Measurements from ENCODE around the gene ASTE1. TPM values are rescaled to one million over a fixed set of nuclear protein-coding genes. Genes with fewer than 3 reads are reported as not detected.

The ASTE1 gene
- total and polyA plus RNA-seq, 2 of the 8 experiments (the other 6 are each of a cell fraction or from before 2014, with no cell fraction given), result 6.4 TPM; not detected in 1

GRCh38 chr3:131004603-131005002 is 22.0 kb downstream of the ASTE1 start:
- no peak for DNase-seq (ENCODE audit: low read depth in 1 of 2, low spot score in 2 of 2)
- Histone ChIP-seq H3K9me3 (ENCODE audit: insufficient read depth in 2 of 2, low read depth in 1 of 2, low read length in 1 of 2) (no peaks in the 10 kb centered on the region), H3K14ac (ENCODE audit: insufficient read length) (no peak overlapping the region), H2BK20ac (ENCODE audit: low read length) (no peak overlapping the region), H3K27me3 (replicated peaks in 1 of 4; ENCODE audit: control insufficient read depth in 3 of 4, extremely low read depth in 1 of 4, insufficient read depth in 3 of 4, low read length in 3 of 4) (no peaks in the 10 kb centered on the region), H3K56ac (replicated peaks; ENCODE audit: insufficient read length, low read depth, low read length) (no peak overlapping the region), H2AK5ac (ENCODE audit: low read depth, low read length) (no peak overlapping the region), H3K79me1 (ENCODE audit: low read depth, low read length) (no peaks in the 10 kb centered on the region), H2BK12ac (ENCODE audit: low read depth, low read length) (no peak overlapping the region), H2AFZ (ENCODE audit: low read length) (no peak overlapping the region), H4K91ac (replicated peaks; ENCODE audit: insufficient read length, low read length) (no peak overlapping the region), H2BK120ac (replicated peaks; ENCODE audit: low read depth, low read length) (no peak overlapping the region), H3K4me1 (replicated peaks in 1 of 4; ENCODE audit: control insufficient read depth in 3 of 4, insufficient read depth in 4 of 4, low read length in 3 of 4) (no peaks in the 10 kb centered on the region), H3K79me2 (ENCODE audit: control insufficient read depth in 1 of 2, insufficient read depth in 2 of 2, low read length in 2 of 2) (no peaks in the 10 kb centered on the region), H3K9ac (replicated peaks in 1 of 4; ENCODE audit: extremely low read depth in 1 of 4, low read depth in 3 of 4, low read length in 3 of 4) (no peak overlapping the region), H2BK15ac (ENCODE audit: low read length) (no peak overlapping the region), H3K4me2 (ENCODE audit: insufficient read depth in 1 of 2, low read depth in 2 of 2, low read length in 2 of 2) (no peak overlapping the region), H3K23me2 (ENCODE audit: low read depth, low read length) (no peaks in the 10 kb centered on the region), H4K5ac (ENCODE audit: insufficient read length, low read depth, low read length) (no peak overlapping the region), H4K20me1 (replicated peaks in 1 of 2; ENCODE audit: control insufficient read depth in 1 of 2, insufficient read depth in 2 of 2, low read length in 2 of 2) (no peaks in the 10 kb centered on the region), H2BK5ac (ENCODE audit: low read depth, low read length) (no peak overlapping the region), H3K36me3 (ENCODE audit: control insufficient read depth in 2 of 4, insufficient read depth in 4 of 4, low read length in 3 of 4) (peaks cover 0 to 21% (median 0%) of the 10 kb centered on the region in 4 experiments; a peak in 2 of 8 replicates), H3K4ac (replicated peaks; ENCODE audit: insufficient read length, low read depth, low read length) (no peak overlapping the region), H3K18ac (ENCODE audit: extremely low read depth, low read length) (no peak overlapping the region), H3K4me3 (ENCODE audit: extremely low read depth in 1 of 4, insufficient read depth in 2 of 4, low read depth in 3 of 4, low read length in 4 of 4) (no peak overlapping the region), H4K8ac (ENCODE audit: extremely low read depth, insufficient read depth, low read length) (no peak overlapping the region), H3K23ac (ENCODE audit: insufficient read length) (no peak overlapping the region), H3K27ac (ENCODE audit: low read depth, low read length) (no peak overlapping the region)
- FAIRE-seq, result no peak
- CTCF ChIA-PET (ENCODE audit: partially characterized antibody), result interaction anchor here (0.9 to 2.3 kb wide), 2 partner anchors 10 to 29 kb away, joined by 3 to 4 read pairs; no protein-coding TSS in a partner anchor
- POLR2A ChIA-PET (ENCODE audit: partially characterized antibody), result no interaction called here
- WGBS, 2 experiments (ENCODE audit: extremely low coverage in 1 of 2, insufficient coverage in 1 of 2, insufficient read length in 1 of 2, insufficient replicate concordance in 2 of 2, low coverage in 1 of 2, low lambda C conversion rate in 2 of 2, missing lambda C conversion rate in 1 of 2), result 91% methylated on average over 1 of the region's 1 CpG; no CpG with 5 or more reads in 1 of the 2 experiments
- no peak for TF ChIP-seq GABPA (IDR thresholded peaks at IDR 0.05; ENCODE audit: borderline replicate concordance, insufficient read depth, low read length)
- TF ChIP-seq SIX5 (IDR thresholded peaks at IDR 0.05; ENCODE audit: low read depth, low read length), result no peak
- TF ChIP-seq RBBP5 (IDR thresholded peaks at IDR 0.05; ENCODE audit: borderline replicate concordance, low read depth, low read length), result no peak
- TF ChIP-seq CTBP2 (IDR thresholded peaks at IDR 0.05; ENCODE audit: borderline replicate concordance, insufficient read depth, insufficient read length, low read length), result no peak
- no peak for TF ChIP-seq CEBPB (IDR thresholded peaks at IDR 0.05; ENCODE audit: low read depth, low read length)
- no peak for TF ChIP-seq EGR1 (IDR thresholded peaks at IDR 0.05; ENCODE audit: borderline replicate concordance, low read depth, low read length)
- no peak for TF ChIP-seq EP300 (IDR thresholded peaks at IDR 0.05; ENCODE audit: borderline replicate concordance in 1 of 2, low read depth in 2 of 2, low read length in 2 of 2)
- TF ChIP-seq NANOG (IDR thresholded peaks at IDR 0.05; ENCODE audit: insufficient read depth, low read depth, low read length, poor library complexity, severe bottlenecking), result no peak
- no peak for TF ChIP-seq HDAC2 (IDR thresholded peaks at IDR 0.05; ENCODE audit: borderline replicate concordance in 1 of 2, low read depth in 2 of 2, low read length in 2 of 2)
- TF ChIP-seq BACH1 (IDR thresholded peaks at IDR 0.05; ENCODE audit: low read length), result no peak
